ENCODE results near the gene C11orf97. TPM values are rescaled to one million over a fixed set of nuclear protein-coding genes. Genes with fewer than 3 reads are reported as not detected.
A peak's percentile ranks its signal among the peaks of the same experiment; 100 is the strongest.
"Not testable (repeated sequence)": the region's sequence is repeated elsewhere in the genome, so short reads cannot be mapped to it uniquely, and the experiment has no call there.

Gene C11orf97
- total RNA-seq, 1 donor from 2014 or later: 2.5 TPM

GRCh38 chr11:94553938-94554337 is 41.7 kb downstream of the C11orf97 start:
- no peaks in the 10 kb centered on the region for H3K27me3 ChIP-seq (ENCODE audit: low read depth)
- H3K9me3 ChIP-seq: no peaks in the 10 kb centered on the region
- no peak for DNase-seq
- H3K4me1 ChIP-seq: no peaks in the 10 kb centered on the region
- intact Hi-C loops (cut with DNase I): no loop called here
- no peak overlapping the region for H3K27ac ChIP-seq
- H3K4me3 ChIP-seq: no peak overlapping the region
- TF ChIP-seq CTCF (IDR thresholded peaks at IDR 0.05): no peak
- no peaks in the 10 kb centered on the region for H3K36me3 ChIP-seq
- no peak for ATAC-seq

DNA sequence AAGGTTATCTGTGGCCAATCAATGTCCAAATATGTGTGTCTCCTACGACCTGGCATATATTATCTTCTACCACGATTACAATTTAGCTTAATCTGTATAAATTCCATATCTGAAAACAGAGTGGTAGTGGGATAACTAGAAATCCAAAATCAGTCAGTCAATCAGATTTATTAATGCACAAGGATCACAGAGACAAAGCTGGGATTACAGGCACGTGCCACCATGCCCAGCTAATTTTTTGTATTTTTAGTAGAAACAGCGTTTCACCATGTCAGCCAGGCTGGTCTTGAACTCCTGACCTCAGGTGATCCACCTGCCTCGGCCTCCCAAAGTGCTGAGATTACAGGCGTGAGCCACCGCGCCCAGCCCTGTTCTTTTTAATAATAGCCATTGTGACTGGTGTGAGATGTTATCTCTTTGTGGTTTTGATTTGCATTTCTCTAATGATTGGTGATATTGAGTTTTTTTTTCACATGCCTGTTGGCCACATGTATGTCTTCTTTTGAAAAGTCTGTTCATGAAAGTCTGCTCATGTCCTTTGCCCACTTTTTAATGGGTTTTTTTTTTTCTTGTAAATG is 43.6 kb downstream of the C11orf97 start:
- H3K4me3 ChIP-seq; H3K4me1 ChIP-seq; ATAC-seq; H3K27me3 ChIP-seq (ENCODE audit: low read depth); DNase-seq; H3K9me3 ChIP-seq; intact Hi-C loops (cut with DNase I); H3K36me3 ChIP-seq; H3K27ac ChIP-seq: not testable (repeated sequence)

DNA sequence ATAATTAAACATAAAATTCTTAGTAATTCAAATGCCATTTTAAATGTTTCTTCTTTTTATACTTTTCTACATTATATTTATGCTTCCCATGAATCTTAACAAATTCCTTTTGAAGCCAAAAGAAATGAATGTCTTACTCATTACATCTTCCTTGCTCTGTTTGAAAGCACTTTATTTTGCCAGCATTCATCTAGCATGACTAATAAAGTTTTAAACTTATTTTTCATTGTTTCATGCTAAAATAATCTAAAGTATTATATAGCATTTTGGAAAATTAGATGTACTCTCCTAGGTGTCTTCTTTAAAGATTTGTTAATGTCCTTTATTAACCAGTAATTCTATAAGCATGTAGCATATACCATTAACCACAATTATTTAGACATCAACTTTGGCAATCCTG is 45.2 kb downstream of the C11orf97 start:
- H3K27me3 ChIP-seq (ENCODE audit: low read depth): no peaks in the 10 kb centered on the region
- no peak overlapping the region for H3K4me3 ChIP-seq
- no peaks in the 10 kb centered on the region for H3K9me3 ChIP-seq
- intact Hi-C loops (cut with DNase I): no loop called here
- no peak for TF ChIP-seq CTCF (IDR thresholded peaks at IDR 0.05)
- no peak for DNase-seq
- no peaks in the 10 kb centered on the region for H3K4me1 ChIP-seq
- ATAC-seq: no peak
- no peaks in the 10 kb centered on the region for H3K36me3 ChIP-seq
- H3K27ac ChIP-seq: no peak overlapping the region

DNA sequence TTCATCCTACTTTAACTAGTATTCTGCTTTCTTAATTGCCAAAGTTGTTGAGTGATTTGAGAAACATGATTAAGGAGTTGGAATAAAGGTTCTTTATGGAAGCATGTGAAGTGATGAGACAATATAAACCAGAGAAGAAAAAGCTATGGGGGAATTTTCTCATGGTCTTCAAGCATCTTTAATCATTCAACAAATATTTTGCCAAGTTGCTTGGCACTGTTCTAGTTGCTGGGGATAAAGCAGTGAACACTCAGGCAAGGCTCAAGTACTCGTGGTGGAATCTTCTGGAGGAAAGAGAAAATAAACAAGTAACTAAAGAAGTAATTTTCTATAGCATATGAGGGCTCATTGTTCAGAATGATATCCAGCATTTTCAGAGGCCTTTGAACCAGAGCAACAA is 45.7 kb downstream of the C11orf97 start:
- no peak overlapping the region for H3K27ac ChIP-seq
- ATAC-seq (no peak), DNase-seq (no peak)
- no peaks in the 10 kb centered on the region for H3K4me1 ChIP-seq
- H3K4me3 ChIP-seq: no peak overlapping the region
- H3K27me3 ChIP-seq (ENCODE audit: low read depth): no peaks in the 10 kb centered on the region
- no peaks in the 10 kb centered on the region for H3K36me3 ChIP-seq
- intact Hi-C loops (cut with DNase I): no loop called here
- no peaks in the 10 kb centered on the region for H3K9me3 ChIP-seq
- no peak for TF ChIP-seq CTCF (IDR thresholded peaks at IDR 0.05)

GRCh38 chr11:94558468-94558867 is 46.2 kb downstream of the C11orf97 start:
- Histone ChIP-seq H3K4me1 (no peaks in the 10 kb centered on the region), H3K27me3 (ENCODE audit: low read depth) (no peaks in the 10 kb centered on the region), H3K4me3 (no peak overlapping the region), H3K27ac (no peak overlapping the region), H3K9me3 (no peaks in the 10 kb centered on the region), H3K36me3 (no peaks in the 10 kb centered on the region)
- ATAC-seq (peak in 1 of 2 donors; percentile 50), DNase-seq (no peak)
- intact Hi-C loops (cut with DNase I): no loop called here
- no peak for TF ChIP-seq CTCF (IDR thresholded peaks at IDR 0.05)

- DNase-seq (no peak), ATAC-seq (no peak)
- Histone ChIP-seq H3K27me3 (ENCODE audit: low read depth) (no peaks in the 10 kb centered on the region), H3K27ac (no peak overlapping the region), H3K4me1 (no peaks in the 10 kb centered on the region), H3K4me3 (no peak overlapping the region), H3K9me3 (no peaks in the 10 kb centered on the region), H3K36me3 (no peaks in the 10 kb centered on the region)
- intact Hi-C loops (cut with DNase I): no loop called here
- TF ChIP-seq CTCF (IDR thresholded peaks at IDR 0.05): no peak
These were observed 46.7 kb downstream of the C11orf97 start for GRCh38 chr11:94558932-94559331.
